Astrocyte (in vitro differentiated cells and primary cell): ENCODE measurements around the gene CNPY3. TPM values are rescaled to one million over a fixed set of nuclear protein-coding genes. Genes with fewer than 3 reads are reported as not detected.

ENCODE experiments used
- DNase-seq: peaks from one replicate; pipeline ENCODE4 v3.0.0-alpha.2; 2010; ENCODE audit warnings: low read depth
- FAIRE-seq: peaks from 2 replicates; lab custom pipeline; 2011; peaks lifted over from hg19 to GRCh38; lab: Jason Lieb, UNC
- H2AFZ ChIP-seq: 2 replicates; pipeline ENCODE4 v1.6.0; 2012; ENCODE audit warnings: low read depth, low read length, inconsistent platforms
- H3K27ac ChIP-seq: 2 replicates; pipeline ENCODE4 v1.5.1; 2011; ENCODE audit warnings: low read depth, low read length, inconsistent platforms
- H3K27me3 ChIP-seq: 2 replicates; pipeline ENCODE4 v1.6.0; 2011; ENCODE audit warnings: low read length, inconsistent platforms; ENCODE audit not compliant: insufficient read depth
- H3K36me3 ChIP-seq: 2 replicates; pipeline ENCODE4 v1.5.1; 2011; ENCODE audit warnings: low read length, inconsistent platforms; ENCODE audit not compliant: insufficient read depth
- H3K4me1 ChIP-seq: 2 replicates; pipeline ENCODE4 v1.5.1; 2011; ENCODE audit warnings: low read length, inconsistent platforms; ENCODE audit not compliant: insufficient read depth
- H3K4me2 ChIP-seq: 2 replicates; pipeline ENCODE4 v1.6.0; 2012; ENCODE audit warnings: low read length, inconsistent platforms
- H3K4me3 ChIP-seq: 2 replicates; pipeline ENCODE4 v1.5.1; 2011; ENCODE audit warnings: low read depth, mild to moderate bottlenecking, low read length, inconsistent platforms; ENCODE audit not compliant: insufficient read depth
- H3K79me2 ChIP-seq: 2 replicates; pipeline ENCODE4 v1.6.0; 2012; ENCODE audit warnings: mild to moderate bottlenecking, low read length, inconsistent platforms; ENCODE audit not compliant: insufficient read depth
- H3K9ac ChIP-seq: 2 replicates; pipeline ENCODE4 v1.6.0; 2012; ENCODE audit warnings: mild to moderate bottlenecking, low read length, inconsistent platforms
- H3K9me3 ChIP-seq: 2 replicates; pipeline ENCODE4 v1.5.1; 2012; ENCODE audit warnings: low read depth, mild to moderate bottlenecking, low read length, inconsistent platforms; ENCODE audit not compliant: insufficient read depth
- H4K20me1 ChIP-seq: 2 replicates; pipeline ENCODE4 v1.6.0; 2012; ENCODE audit warnings: low read length, inconsistent platforms; ENCODE audit not compliant: insufficient read depth
- H3K27ac Mint-ChIP-seq: one replicate; pipeline ENCODE4 v1.8.0; 2021; ENCODE audit warnings: mild to moderate bottlenecking, mixed read lengths; ENCODE audit not compliant: unreplicated experiment
- H3K27me3 Mint-ChIP-seq: one replicate; pipeline ENCODE4 v1.8.0; 2021; ENCODE audit warnings: low read depth, mixed read lengths; ENCODE audit not compliant: unreplicated experiment
- H3K36me3 Mint-ChIP-seq: one replicate; pipeline ENCODE4 v1.8.0; 2021; ENCODE audit warnings: low read depth, mixed read lengths; ENCODE audit not compliant: unreplicated experiment
- H3K4me1 Mint-ChIP-seq: one replicate; pipeline ENCODE4 v1.8.0; 2021; ENCODE audit warnings: low read depth, mixed read lengths; ENCODE audit not compliant: unreplicated experiment
- H3K4me3 Mint-ChIP-seq: one replicate; pipeline ENCODE4 v1.8.0; 2021; ENCODE audit warnings: mild to moderate bottlenecking, moderate library complexity, mixed read lengths; ENCODE audit not compliant: unreplicated experiment
- H3K9me3 Mint-ChIP-seq: one replicate; pipeline ENCODE4 v1.8.0; 2021; ENCODE audit warnings: mild to moderate bottlenecking, mixed read lengths; ENCODE audit not compliant: unreplicated experiment
- CTCF ChIP-seq: IDR thresholded peaks from 2 replicates; pipeline ENCODE4 v1.5.1; 2011; ENCODE audit warnings: low read depth, mild to moderate bottlenecking, inconsistent platforms, low read length, moderate library complexity; ENCODE audit not compliant: insufficient read depth
- EZH2 ChIP-seq: IDR thresholded peaks from 2 replicates; pipeline ENCODE4 v1.6.1; 2012; ENCODE audit warnings: mild to moderate bottlenecking, low read length, inconsistent platforms; ENCODE audit not compliant: insufficient read depth
- total RNA-seq: library from RNA; stranded (reverse); gene quantifications from 2 replicates; pipeline ENCODE4 v1.2.1, GENCODE V29; 2021

Gene CNPY3
- total RNA-seq, 1 donor from 2014 or later: 37.4 TPM

- FAIRE-seq (no peak), DNase-seq (no peak)
- no peaks in the 10 kb centered on the region for H3K9me3 Mint-ChIP-seq
- no peaks in the 10 kb centered on the region for H3K4me1 Mint-ChIP-seq
- no peak overlapping the region for H3K27ac ChIP-seq
- H4K20me1 ChIP-seq: no peaks in the 10 kb centered on the region
- no peak overlapping the region for H2AFZ ChIP-seq
- no peaks in the 10 kb centered on the region for H3K36me3 ChIP-seq
- H3K9me3 ChIP-seq: no peaks in the 10 kb centered on the region
- no peaks in the 10 kb centered on the region for H3K79me2 ChIP-seq
- no peak overlapping the region for H3K4me2 ChIP-seq
- no peaks in the 10 kb centered on the region for H3K4me1 ChIP-seq
- no peaks in the 10 kb centered on the region for H3K36me3 Mint-ChIP-seq
- no peak overlapping the region for H3K9ac ChIP-seq
- TF ChIP-seq CTCF (no peak), EZH2 (no peak)
- H3K4me3 Mint-ChIP-seq: no peak overlapping the region
- no peaks in the 10 kb centered on the region for H3K27me3 Mint-ChIP-seq
- no peak overlapping the region for H3K4me3 ChIP-seq
- H3K27ac Mint-ChIP-seq: no peak overlapping the region
- H3K27me3 ChIP-seq: no peaks in the 10 kb centered on the region
Observed at GRCh38 chr6:42921801-42922200, 7.5 kb upstream of the CNPY3 start.

- TF ChIP-seq CTCF (no peak), EZH2 (no peak)
- no peak overlapping the region for H3K27ac Mint-ChIP-seq
- Histone ChIP-seq H4K20me1 (no peaks in the 10 kb centered on the region), H3K9ac (no peak overlapping the region), H3K9me3 (no peaks in the 10 kb centered on the region), H3K4me1 (no peaks in the 10 kb centered on the region), H2AFZ (no peak overlapping the region), H3K4me2 (no peak overlapping the region), H3K4me3 (no peak overlapping the region), H3K79me2 (no peaks in the 10 kb centered on the region), H3K27ac (no peak overlapping the region), H3K36me3 (no peaks in the 10 kb centered on the region), H3K27me3 (no peaks in the 10 kb centered on the region)
- H3K36me3 Mint-ChIP-seq: no peaks in the 10 kb centered on the region
- H3K9me3 Mint-ChIP-seq: no peaks in the 10 kb centered on the region
- FAIRE-seq (no peak), DNase-seq (no peak)
- H3K27me3 Mint-ChIP-seq: no peaks in the 10 kb centered on the region
- H3K4me3 Mint-ChIP-seq: no peak overlapping the region
- H3K4me1 Mint-ChIP-seq: no peaks in the 10 kb centered on the region
Observed at GRCh38 chr6:42923666-42924065, 5.6 kb upstream of the CNPY3 start.

DNA sequence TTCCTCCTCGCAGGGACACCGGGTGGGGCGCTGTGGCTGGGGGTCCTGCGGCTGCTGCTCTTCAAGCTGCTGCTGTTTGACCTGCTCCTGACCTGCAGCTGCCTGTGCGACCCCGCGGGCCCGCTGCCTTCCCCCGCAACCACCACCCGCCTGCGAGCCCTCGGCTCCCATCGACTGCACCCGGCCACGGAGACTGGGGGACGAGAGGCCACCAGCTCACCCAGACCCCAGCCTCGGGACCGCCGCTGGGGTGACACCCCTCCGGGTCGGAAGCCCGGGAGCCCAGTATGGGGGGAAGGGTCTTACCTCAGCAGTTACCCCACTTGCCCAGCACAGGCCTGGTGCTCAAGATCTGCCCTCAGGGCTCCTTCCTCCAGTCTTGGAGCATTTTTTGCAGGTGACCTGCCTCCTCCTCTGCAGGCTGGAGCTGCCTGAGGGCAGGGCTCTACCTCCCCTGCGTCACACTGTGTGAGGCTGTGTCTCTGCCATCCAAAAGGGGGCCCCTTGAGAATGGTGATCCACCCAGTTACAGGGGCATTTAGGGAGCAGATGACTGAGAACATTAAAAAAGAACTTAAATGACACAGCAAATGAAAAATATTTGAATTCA, 3.9 kb upstream of the CNPY3 start:
- Histone ChIP-seq H4K20me1 (no peaks in the 10 kb centered on the region), H3K27me3 (no peaks in the 10 kb centered on the region), H3K4me1 (no peaks in the 10 kb centered on the region), H3K79me2 (peaks cover under 1% of the 10 kb centered on the region), H3K4me2 (no peak overlapping the region), H3K4me3 (no peak overlapping the region), H3K9me3 (no peaks in the 10 kb centered on the region), H3K36me3 (no peaks in the 10 kb centered on the region), H3K9ac (no peak overlapping the region), H3K27ac (no peak overlapping the region), H2AFZ (no peak overlapping the region)
- H3K4me1 Mint-ChIP-seq: no peaks in the 10 kb centered on the region
- no peak for TF ChIP-seq EZH2
- no peak for TF ChIP-seq CTCF
- no peaks in the 10 kb centered on the region for H3K9me3 Mint-ChIP-seq
- no peaks in the 10 kb centered on the region for H3K27me3 Mint-ChIP-seq
- H3K27ac Mint-ChIP-seq: no peak overlapping the region
- DNase-seq (no peak), FAIRE-seq (no peak)
- no peaks in the 10 kb centered on the region for H3K36me3 Mint-ChIP-seq
- H3K4me3 Mint-ChIP-seq: no peak overlapping the region
